CD4-positive, alpha-beta T cell treated with Interferon gamma for 1 hour (primary cell): Measurements from ENCODE around the gene NKIRAS1.
"Not testable (repeated sequence)": the region's sequence is repeated elsewhere in the genome, so short reads cannot be mapped to it uniquely, and the experiment has no call there.

ENCODE experiments used
- DNase-seq: peaks from one replicate; pipeline ENCODE4 v3.0.0-alpha.2; 2020

Gene NKIRAS1

DNA sequence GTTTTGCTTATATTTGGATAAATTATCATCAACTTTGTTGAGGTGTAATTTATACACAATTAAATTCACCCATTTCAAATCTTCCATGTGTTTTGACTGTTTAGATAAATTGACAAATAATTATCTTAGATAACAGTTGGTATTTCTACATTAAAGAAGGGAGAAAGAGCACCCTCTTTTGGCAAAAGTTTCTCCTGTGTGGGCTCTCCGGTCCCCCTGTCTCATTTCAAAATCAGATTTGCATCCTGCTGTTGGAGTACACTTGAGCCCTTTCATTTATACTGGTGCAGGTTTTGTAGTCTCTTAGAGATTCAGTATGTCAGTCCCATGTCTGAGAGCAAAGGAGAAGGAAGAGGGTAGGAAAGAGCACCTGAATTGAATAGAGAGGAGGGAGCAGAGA lies 49.4 kb downstream of the NKIRAS1 start:
- DNase-seq: no peak

GRCh38 chr3:23865595-23866396 lies 51.0 kb downstream of the NKIRAS1 start:
- DNase-seq: no peak

- DNase-seq: no peak
Observed at GRCh38 chr3:23864931-23865330, 51.9 kb downstream of the NKIRAS1 start.

GRCh38 chr3:23863060-23863459 lies 53.7 kb downstream of the NKIRAS1 start:
- no peak for DNase-seq

- DNase-seq: no peak
Observed at GRCh38 chr3:23861689-23862088, 55.1 kb downstream of the NKIRAS1 start.

- DNase-seq: no peak
Observed at GRCh38 chr3:23859839-23860382, 56.9 kb downstream of the NKIRAS1 start.

- no peak for DNase-seq
Observed at GRCh38 chr3:23859012-23859743, 57.6 kb downstream of the NKIRAS1 start.

- DNase-seq: no peak
Observed at GRCh38 chr3:23856286-23856685, 60.5 kb downstream of the NKIRAS1 start.

DNA sequence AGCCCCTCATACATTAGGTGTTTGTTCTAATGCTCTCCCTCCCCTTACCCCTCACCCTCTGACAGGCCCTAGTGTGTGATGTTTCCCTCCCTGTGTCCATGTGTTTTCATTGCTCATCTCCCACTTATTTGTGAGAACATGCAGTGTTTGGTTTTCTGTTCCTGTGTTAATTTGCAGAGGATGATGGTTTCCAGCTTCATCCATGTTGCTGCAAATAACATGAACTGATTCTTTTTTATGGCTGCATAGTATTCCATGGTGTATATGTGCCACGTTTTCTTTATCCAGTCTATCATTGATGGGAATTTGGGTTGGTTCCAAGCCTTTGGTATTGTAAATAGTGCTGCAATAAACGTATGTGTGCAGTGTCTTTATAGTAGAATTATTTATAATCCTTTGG lies 67.3 kb downstream of the NKIRAS1 start:
- not testable (repeated sequence) for DNase-seq

GRCh38 chr3:23845326-23846216 lies 71.2 kb downstream of the NKIRAS1 start:
- DNase-seq: no peak

GRCh38 chr3:23843869-23844268 lies 72.9 kb downstream of the NKIRAS1 start:
- DNase-seq: no peak
